GM18517 (cell line): ENCODE data around the gene HNRNPLL.
A peak's percentile ranks its signal among the peaks of the same experiment; 100 is the strongest.
"Not testable (repeated sequence)": the region's sequence is repeated elsewhere in the genome, so short reads cannot be mapped to it uniquely, and the experiment has no call there.

Source experiments
- ATAC-seq: cut with Tn5 transposase; IDR thresholded peaks from one replicate; pipeline ENCODE4 v1.9.1; 2021; ENCODE audit warnings: mild to moderate bottlenecking, moderate library complexity; ENCODE audit not compliant: unreplicated experiment

HNRNPLL gene

GRCh38 chr2:38620282-38620977 lies 17.7 kb upstream of the HNRNPLL start:
- ATAC-seq, result no peak

GRCh38 chr2:38619458-38620164 lies 16.9 kb upstream of the HNRNPLL start:
- no peak for ATAC-seq

GRCh38 chr2:38617301-38617700 lies 14.6 kb upstream of the HNRNPLL start:
- ATAC-seq, result no peak

- ATAC-seq, result no peak
These were observed 12.5 kb upstream of the HNRNPLL start for GRCh38 chr2:38615237-38615636.

- ATAC-seq, result no peak
These were observed 11.1 kb upstream of the HNRNPLL start for GRCh38 chr2:38613849-38614213.

GRCh38 chr2:38613126-38613848 lies 10.6 kb upstream of the HNRNPLL start:
- ATAC-seq, result no peak

- ATAC-seq, result peak; percentile 58
These were observed 8.4 kb upstream of the HNRNPLL start for GRCh38 chr2:38610851-38611801.

- not testable (repeated sequence) for ATAC-seq
These were observed 6.5 kb upstream of the HNRNPLL start for GRCh38 chr2:38609246-38609645.

- no peak for ATAC-seq
These were observed 6.0 kb upstream of the HNRNPLL start for GRCh38 chr2:38608755-38609154.

GRCh38 chr2:38605298-38605830 lies 2.6 kb upstream of the HNRNPLL start:
- no peak for ATAC-seq

- no peak for ATAC-seq
These were observed 918 bp upstream of the HNRNPLL start for GRCh38 chr2:38603402-38604290.

GRCh38 chr2:38602136-38602731 lies 494 bp downstream of the HNRNPLL start:
- ATAC-seq, result peak; percentile 6

- no peak for ATAC-seq
These were observed 1.1 kb downstream of the HNRNPLL start for GRCh38 chr2:38601463-38602135.

- ATAC-seq, result no peak
These were observed 1.7 kb downstream of the HNRNPLL start for GRCh38 chr2:38600921-38601455.

- no peak for ATAC-seq
These were observed 2.4 kb downstream of the HNRNPLL start for GRCh38 chr2:38600242-38600891.

- no peak for ATAC-seq
These were observed 3.0 kb downstream of the HNRNPLL start for GRCh38 chr2:38599706-38600105.

- ATAC-seq, result no peak
These were observed 3.8 kb downstream of the HNRNPLL start for GRCh38 chr2:38598991-38599295.
